IPS-NIHi7 (cell line): Measurements from ENCODE around the gene OR4E1.
"Not testable (repeated sequence)": the region's sequence is repeated elsewhere in the genome, so short reads cannot be mapped to it uniquely, and the experiment has no call there.

Source experiments
- DNase-seq: peaks from one replicate; pipeline ENCODE4 v3.0.0; 2012; ENCODE audit warnings: mixed read lengths; ENCODE audit errors: extremely low spot score

Gene OR4E1

DNA sequence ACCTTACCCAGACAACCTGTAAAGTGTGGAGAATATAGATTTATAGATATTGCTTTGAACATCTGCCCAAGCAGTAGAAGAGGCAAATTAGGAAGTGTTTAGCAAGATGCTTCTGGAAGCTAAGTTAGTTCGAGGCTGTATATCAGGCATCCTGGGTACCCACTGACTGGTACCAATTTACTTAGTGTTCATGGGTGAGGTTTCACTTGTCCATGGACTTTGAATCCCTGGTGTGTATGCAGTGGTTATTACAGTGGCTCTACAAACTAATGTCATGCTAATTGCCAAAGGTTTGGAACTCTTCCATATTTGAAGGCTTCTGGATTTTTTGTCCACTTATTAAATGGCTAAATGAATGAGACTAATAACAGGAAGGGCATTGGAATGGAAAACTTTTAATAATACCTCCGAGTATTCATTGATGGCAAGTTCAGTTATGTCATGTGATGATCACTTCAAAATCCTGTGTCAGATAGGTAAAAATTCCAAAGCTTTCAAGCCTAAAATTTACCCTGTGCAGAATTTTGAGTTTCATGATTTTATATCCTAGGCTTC is 20.2 kb downstream of the OR4E1 start, which contains the start of gene OR4E2:
OR4E2 (plus strand) TSS at position 505 of the 555 bp plus-strand sequence. CDS start 11,248 bp downstream, outside the sequence.
- DNase-seq: no peak

DNA sequence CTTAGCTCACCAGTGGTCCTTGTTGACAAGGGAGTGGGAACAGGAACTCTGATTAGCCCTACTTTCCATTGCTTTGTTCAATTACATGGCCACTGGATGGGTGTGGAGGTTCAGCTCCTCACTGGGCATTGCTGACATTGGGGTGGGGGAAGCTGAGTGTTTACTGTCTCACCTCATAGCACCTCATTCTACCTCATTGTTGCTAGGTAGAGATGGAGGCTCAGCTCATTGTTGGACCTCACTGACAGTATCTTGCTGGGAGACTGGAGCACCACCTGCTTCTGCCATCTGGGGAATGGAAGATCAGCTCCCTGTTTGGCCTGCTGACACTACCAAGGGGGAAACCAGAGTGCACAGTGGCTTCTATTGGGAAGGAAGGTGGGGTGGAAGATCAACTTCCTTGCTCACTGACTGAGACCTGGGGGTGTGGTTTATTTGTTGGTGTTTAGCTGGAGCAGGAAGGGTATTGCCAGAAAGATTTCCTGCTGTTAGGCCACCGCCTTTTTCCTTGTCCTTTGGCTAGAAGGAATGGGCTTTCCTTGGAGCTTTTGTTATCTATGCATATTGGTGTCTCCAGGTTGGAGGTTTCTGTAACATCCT is 21.3 kb downstream of the OR4E1 start:
- peak; percentile 44 for DNase-seq

DNA sequence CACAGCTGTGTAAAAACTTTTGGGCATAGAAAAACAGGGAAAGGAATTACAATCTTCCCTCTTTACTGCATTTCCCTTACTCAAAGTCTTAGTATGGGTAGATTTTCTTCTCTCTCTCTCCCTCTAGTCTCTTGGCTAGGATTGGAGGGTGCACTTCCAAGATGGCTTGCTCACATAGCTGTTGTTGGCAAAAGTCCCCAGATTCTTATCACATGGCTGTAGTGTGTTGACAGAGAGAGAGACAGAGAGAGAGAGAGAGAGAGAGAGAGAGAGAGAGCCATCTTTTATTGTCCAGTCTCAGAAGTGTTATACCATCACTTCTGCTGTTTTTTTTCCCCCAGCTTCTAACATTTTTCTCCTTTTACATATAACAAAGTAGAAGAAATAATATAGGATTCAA is 26.2 kb downstream of the OR4E1 start:
- DNase-seq: no peak

DNA sequence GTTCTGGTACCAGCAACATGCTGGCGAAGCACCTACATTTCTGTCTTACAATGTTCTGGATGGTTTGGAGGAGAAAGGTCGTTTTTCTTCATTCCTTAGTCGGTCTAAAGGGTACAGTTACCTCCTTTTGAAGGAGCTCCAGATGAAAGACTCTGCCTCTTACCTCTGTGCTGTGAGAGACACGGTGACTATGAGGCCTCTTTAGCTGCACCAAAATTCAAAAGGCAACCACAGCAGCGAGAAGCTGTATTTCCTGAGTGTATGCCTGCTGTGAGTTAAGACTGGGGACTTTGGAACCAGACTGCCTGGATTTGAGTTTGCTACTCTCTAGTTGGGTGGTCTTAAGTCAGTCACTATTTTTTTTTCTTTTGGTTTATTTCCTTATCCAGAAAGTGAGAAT is 30.2 kb downstream of the OR4E1 start:
- DNase-seq: no peak

DNA sequence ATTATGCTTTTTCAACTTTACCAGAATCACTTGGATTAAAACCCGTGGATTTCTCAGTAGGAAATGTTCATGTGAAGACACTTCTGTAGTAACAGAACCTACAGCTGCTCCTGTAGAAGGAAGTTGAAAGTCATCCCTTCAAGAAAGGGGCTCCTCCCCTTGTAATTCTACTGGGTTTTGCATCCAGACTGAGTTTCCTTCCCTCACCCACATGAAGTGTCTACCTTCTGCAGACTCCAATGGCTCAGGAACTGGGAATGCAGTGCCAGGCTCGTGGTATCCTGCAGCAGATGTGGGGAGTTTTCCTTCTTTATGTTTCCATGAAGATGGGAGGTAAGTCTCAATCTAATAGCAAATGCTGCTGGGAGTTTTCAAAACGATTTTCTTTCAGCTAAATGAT is 30.9 kb downstream of the OR4E1 start:
- no peak for DNase-seq

DNA sequence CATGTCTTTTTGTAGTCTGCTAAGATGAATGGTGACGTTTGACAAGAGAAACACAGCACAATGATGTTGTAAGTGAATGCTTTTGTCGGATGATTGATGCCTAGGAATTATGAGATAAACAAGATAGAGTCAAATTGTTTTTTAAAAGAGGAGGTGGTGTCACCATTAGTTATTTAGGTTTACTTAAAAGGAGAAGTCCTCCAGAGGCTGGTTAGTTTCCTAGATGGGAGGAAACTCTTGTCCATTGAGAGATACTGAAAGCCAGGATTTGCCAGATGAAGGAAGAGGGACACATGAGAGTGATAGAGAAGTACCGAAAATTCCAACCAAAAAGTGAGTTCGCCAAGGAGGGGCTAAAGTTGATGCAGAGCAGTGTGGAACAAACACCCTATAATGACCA is 38.8 kb downstream of the OR4E1 start, which contains the start of gene OR10G2:
OR10G2 (minus strand) TSS at position 101 of the 400 bp plus-strand sequence; CDS start at position 3, 98 bp downstream.
- no peak for DNase-seq

DNA sequence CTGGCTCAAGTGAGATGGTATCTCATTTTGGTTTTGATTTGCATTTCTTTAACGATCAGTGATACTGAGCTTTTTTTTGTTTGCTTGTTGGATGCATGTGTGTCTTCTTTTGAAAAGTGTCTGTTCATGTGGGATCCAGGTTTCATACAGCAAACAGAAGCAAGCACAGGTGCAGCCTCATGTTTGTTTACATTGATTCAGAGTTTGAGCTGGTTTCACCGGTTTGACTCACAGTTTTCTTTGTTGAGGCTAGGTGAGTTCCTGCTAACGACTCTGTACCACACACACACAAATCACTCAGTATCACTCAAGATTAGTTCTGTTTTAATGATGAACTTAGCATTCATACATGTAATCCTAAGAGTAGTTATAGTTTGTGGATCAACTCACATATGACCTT is 42.5 kb downstream of the OR4E1 start:
- DNase-seq: no peak

DNA sequence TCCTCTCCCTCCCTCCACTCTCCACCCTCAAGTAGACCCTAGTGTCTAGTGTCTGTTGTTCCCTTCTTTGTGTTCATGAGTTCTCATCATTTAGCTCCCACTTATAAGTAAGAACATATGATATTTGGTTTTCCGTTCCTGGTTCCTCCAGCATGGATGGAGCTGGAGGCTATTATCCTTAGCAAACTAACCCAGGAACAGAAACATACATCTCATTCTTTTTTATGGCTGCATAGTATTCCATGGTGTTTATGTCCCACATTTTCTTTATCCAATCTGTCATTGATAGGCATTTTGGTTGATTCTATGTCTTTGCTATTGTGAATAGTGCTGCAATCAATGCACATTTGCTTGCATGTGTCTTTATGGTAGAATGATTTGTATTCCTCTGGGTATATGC is 43.1 kb downstream of the OR4E1 start:
- DNase-seq: not testable (repeated sequence)

DNA sequence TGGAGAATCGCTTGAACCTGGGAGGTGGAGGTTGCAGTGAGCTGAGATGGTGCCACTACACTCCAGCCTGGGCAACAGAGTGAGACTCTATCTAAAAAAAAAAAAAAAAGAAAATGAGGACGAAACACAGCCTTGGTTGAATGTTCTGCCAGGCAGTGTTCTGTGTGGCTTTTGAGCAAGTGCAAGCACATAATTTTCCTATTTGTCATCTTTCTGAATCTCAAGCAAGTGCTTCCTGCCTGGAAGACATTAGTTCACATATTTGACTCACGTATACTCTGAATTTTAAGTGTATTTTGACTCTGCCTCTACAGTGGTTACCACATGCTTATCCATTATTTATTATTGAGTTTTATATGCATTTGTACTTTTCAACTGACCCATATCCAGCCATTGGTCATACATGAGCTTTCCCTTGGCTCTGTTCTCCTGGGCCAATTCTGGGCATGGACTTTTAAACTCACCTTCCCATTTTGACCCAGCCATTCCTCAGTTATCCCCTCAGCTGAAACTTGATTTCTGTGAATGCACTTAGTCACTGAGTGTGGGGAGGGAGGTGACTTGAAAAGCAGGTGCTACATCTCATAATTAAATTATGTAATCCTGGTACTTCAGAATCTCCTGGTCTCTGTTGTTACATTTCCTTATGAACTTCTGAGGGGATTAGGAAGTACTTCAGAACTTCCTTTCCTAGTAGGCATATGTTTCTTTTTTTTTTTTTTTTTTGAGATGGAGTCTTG is 47.0 kb downstream of the OR4E1 start:
- DNase-seq: no peak
